NCI-H2029 treated with DMSO at 0.1 percent for 48 hours (cell line): ENCODE results near the gene MPHOSPH8.

Experiments
- DNase-seq: peaks from one replicate; lab custom pipeline; 2025; lab: John Stamatoyannopoulos, UW

MPHOSPH8 gene, protein sequence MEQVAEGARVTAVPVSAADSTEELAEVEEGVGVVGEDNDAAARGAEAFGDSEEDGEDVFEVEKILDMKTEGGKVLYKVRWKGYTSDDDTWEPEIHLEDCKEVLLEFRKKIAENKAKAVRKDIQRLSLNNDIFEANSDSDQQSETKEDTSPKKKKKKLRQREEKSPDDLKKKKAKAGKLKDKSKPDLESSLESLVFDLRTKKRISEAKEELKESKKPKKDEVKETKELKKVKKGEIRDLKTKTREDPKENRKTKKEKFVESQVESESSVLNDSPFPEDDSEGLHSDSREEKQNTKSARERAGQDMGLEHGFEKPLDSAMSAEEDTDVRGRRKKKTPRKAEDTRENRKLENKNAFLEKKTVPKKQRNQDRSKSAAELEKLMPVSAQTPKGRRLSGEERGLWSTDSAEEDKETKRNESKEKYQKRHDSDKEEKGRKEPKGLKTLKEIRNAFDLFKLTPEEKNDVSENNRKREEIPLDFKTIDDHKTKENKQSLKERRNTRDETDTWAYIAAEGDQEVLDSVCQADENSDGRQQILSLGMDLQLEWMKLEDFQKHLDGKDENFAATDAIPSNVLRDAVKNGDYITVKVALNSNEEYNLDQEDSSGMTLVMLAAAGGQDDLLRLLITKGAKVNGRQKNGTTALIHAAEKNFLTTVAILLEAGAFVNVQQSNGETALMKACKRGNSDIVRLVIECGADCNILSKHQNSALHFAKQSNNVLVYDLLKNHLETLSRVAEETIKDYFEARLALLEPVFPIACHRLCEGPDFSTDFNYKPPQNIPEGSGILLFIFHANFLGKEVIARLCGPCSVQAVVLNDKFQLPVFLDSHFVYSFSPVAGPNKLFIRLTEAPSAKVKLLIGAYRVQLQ

GRCh38 chr13:19633479-19634255 lies at the start of gene MPHOSPH8:
MPHOSPH8 (plus strand) TSS chr13:19633659; CDS start chr13:19633749, 90 bp downstream.
- peak; percentile 47 for DNase-seq

DNA sequence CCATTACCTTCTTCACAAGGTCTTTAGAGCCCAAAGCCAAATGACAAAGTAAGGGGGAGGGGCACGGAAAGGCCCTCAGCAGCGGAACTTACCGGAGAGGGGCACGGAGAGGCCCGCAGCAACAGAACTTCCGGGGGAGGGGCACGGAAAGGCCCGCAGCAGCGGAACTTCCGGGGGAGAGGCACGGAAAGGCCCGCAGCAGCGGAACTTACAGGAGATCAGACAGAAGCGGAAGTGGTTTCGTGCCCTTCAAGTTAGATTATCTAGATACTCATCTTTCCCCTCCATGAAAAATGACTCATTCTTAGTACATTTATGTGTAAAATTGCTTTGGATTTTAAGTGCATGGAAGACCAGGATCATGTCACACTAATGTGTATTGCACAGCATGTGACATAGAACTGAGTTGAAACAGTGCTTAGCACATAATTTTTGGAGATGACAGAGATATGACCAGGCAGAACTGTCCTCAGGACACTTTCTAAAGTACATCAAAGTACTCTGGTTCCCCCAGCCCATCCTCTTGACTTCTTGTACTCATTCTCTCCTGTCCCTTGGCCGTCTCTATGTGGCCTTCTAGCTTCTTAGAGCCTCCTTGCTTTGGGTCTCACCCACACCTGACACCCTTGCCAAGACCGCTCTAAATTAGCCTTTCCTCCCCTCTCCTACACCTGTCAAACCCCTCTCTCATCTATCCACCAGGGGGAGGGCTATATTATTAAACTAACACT lies 46.4 kb upstream of the MPHOSPH8 start:
- no peak for DNase-seq

GRCh38 chr13:19587635-19588300 lies 45.7 kb upstream of the MPHOSPH8 start:
- DNase-seq = no peak

DNA sequence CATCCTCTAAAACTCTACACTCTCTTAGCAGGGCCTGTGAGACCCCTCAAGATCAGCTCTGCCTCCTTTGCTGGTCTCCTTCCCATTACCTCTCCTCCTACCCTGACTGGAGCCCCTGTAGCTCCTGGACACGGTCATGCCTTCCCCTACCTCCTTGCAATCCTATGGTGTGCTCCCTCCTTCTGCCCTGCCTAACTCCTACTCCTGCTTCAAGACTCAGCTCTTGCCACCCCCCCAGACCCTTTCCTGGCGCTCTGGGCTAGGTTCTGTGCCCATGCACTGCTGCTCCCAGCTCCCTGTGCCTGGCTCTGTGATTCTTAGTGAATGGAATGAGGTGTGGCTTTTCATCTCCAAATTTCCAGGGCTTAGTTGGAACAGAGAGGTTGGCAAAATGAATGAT lies 44.1 kb upstream of the MPHOSPH8 start:
- DNase-seq = no peak

DNA sequence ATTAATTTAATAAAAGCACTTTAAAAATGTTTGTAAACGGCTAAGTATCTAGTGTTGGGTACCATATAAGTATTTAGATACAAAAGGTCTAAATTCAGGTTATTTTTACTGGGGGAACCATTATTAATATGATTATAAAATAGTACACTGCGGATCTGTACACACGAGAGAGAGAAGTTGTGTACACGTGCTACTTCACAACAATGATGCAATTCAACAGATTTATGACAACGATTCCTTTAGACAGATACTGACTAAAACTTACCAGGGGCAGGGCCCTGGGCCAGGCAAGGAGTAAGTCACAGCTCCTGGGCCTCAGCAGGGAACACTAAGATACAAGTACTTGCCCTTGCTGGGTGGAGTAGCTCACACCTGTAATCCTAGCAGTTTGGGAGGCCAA lies 43.0 kb upstream of the MPHOSPH8 start:
- no peak for DNase-seq

- DNase-seq = no peak
These were observed 41.6 kb upstream of the MPHOSPH8 start for GRCh38 chr13:19591864-19592263.

- no peak for DNase-seq
These were observed 40.7 kb upstream of the MPHOSPH8 start for GRCh38 chr13:19592657-19593180.

GRCh38 chr13:19596086-19596485 lies 37.4 kb upstream of the MPHOSPH8 start:
- DNase-seq = no peak

- DNase-seq = no peak
These were observed 36.5 kb upstream of the MPHOSPH8 start for GRCh38 chr13:19596960-19597361.

DNA sequence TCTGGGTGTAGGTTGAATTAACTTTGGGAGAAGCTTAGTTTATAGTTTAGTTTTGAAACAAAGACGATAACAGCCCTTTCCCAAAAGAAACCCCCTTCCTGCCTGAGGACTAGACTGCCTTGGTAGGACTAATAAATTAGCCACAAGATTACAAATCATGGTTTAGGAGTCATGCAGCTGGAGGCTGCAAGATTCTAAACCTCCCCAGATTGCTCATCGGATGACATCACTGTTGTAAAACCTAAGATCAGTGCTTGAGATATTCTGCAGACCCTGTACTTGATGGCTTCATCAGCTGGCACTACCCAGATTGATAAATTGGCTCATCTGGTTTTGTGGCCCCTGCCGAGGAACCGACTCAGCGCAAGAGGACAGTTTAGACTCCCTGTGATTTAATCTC lies 35.9 kb upstream of the MPHOSPH8 start:
- no peak for DNase-seq

DNA sequence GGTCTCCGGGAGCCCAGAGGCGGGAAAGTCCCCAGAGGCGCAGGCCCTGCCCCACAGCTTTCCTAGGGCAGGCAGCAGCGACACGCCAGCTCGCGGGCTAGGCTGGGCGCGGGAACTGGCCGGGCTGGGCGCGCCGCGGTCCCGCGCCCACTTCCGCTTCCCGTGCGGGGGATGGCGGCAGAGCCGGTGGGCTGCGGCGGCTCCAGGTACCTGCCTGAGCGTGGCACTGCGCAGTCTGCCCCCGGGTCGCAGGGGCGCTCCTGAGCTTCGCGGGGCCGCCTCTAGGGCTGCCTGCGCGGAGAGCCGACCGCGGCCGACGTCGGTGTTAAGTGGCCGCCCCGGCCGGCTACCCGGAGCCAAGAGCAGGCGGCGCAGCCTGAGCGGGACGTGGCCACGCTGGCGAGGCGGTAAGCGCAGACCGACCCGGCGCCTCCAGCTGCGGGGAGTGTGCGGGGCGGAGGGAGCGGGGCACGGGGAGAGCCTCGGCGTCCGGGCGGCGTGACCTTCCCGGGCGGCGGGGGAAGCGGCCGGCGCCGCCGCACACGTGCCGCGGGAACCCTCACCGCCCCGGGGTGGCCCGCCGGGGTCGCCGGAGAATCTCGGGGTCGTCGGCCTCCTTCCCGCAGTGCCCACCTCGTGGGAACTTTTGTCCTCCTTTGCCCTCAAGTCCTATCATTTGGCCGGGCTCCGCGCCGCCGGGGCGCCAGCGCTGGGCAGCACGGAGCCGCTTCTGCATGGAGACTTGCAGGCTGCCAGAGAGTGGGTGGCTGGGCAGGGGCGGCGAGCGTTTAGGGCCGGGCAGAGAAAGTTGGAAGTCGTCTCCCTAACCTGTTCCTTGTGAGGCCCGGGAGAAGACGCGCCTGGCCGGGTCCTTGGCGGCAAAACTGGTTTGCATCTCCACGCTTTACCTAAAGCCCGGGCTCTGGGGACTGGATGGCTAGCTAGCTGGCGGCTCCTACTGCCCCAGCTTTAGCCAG lies 31.4 kb upstream of the MPHOSPH8 start:
- no peak for DNase-seq

DNA sequence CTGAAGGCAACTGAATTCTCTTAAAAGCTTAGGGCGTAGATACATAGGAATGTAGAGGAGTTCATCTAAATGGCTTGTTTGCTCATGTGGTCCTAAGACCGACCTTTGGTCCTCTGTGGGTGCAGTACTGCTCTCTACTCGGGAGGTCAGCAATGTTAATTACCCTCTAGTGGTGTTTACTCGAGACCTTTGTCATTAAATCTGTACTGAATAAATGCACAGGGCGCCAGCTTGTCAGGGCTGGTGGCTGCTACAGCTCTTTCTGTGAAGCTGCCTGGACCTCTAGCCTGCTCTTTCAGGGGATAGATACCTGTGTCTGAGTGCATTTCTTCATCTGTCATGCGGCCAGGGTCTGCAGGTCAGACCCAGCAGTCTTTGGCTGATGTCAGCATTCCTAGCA lies 29.2 kb upstream of the MPHOSPH8 start:
- no peak for DNase-seq

DNA sequence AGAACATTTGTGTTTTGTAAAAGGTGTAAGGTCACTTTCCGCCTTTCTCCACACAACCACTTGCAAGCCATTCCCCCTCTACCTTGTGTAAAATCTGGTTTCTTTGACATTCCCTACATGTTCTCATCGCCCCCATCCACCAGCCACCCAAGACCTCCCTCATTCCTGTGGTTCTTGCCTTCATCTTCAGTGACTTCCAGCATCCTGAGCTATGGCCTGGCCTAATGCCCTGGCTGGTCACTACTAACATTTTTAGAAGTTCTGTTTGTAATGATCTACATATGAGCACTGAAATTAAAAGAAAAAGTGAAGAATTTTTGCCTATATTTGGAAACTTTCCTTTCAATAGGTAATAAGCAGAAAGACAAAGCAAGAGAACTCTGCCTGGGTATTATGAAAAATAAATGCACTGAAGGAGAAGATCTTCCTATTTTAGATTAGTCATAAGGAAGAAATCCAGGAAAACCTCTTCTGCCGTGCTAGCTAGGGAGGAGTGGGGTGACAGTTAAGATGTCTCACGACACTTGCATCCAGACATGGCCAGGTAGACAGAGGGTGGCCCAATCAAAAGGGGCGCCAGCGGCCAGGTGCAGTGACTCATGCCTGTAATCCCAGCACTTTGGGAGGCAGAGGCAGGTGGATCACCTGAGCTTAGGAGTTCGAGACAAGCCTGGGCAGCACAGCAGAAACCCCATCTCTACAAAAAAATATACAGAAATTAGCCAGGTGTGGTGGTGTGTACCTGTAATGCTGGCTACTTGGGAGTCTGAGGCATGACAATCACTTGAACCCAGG lies 28.1 kb upstream of the MPHOSPH8 start:
- no peak for DNase-seq

- DNase-seq = no peak
These were observed 27.3 kb upstream of the MPHOSPH8 start for GRCh38 chr13:19606152-19606551.

- no peak for DNase-seq
These were observed 26.7 kb upstream of the MPHOSPH8 start for GRCh38 chr13:19606737-19607136.

- no peak for DNase-seq
These were observed 25.9 kb upstream of the MPHOSPH8 start for GRCh38 chr13:19607523-19608078.

DNA sequence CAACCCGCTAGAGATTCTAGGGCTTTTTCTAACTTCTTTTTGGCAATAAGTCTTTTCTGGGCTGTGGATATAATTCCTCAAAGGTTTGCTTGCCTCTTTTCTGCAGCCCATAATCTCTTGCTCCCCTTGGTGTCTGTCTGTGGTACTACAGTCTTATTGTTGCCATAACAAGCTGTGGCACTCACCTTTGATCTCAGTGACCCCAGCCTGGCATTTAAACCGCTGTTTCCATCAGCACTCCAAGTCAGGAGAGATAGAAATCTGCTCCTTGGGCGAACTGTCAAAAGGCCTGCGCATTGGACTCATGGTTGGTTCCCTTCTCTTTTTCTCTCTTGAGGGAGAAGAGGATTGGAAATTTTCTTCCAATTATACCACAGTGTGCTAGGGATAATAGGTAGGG lies 14.5 kb upstream of the MPHOSPH8 start:
- DNase-seq = no peak

- no peak for DNase-seq
These were observed 11.3 kb upstream of the MPHOSPH8 start for GRCh38 chr13:19622193-19622592.
